Endodermal cell (in vitro differentiated cells): ENCODE measurements around the gene PTPRN2. TPM values are rescaled to one million over a fixed set of nuclear protein-coding genes. Genes with fewer than 3 reads are reported as not detected.
"Not testable (repeated sequence)": the region's sequence is repeated elsewhere in the genome, so short reads cannot be mapped to it uniquely, and the experiment has no call there.

ENCODE experiments used
- DNase-seq: peaks from one replicate; pipeline ENCODE4 v3.0.0-alpha.2; 2017
- H3K27ac ChIP-seq: 2 replicates; pipeline ENCODE4 v1.5.1; 2013; ENCODE audit warnings: mild to moderate bottlenecking, low read depth, low read length, moderate library complexity
- H3K27me3 ChIP-seq: 2 replicates; pipeline ENCODE4 v1.6.1; 2013; ENCODE audit warnings: mild to moderate bottlenecking, low read length, moderate library complexity; ENCODE audit not compliant: insufficient read depth, control insufficient read depth, poor library complexity, severe bottlenecking
- H3K36me3 ChIP-seq: 2 replicates; pipeline ENCODE4 v1.7.0; 2013; ENCODE audit warnings: mild to moderate bottlenecking, low read length, moderate library complexity; ENCODE audit not compliant: control insufficient read depth, insufficient read depth
- H3K4me1 ChIP-seq: one replicate; pipeline ENCODE4 v1.7.0; 2013; ENCODE audit warnings: low read length; ENCODE audit not compliant: control insufficient read depth, insufficient read depth
- H3K4me3 ChIP-seq: 2 replicates; pipeline ENCODE4 v1.5.1; 2013; ENCODE audit warnings: mild to moderate bottlenecking, low read length, moderate library complexity
- H3K9ac ChIP-seq: 2 replicates; pipeline ENCODE4 v1.6.1; 2013; ENCODE audit warnings: mild to moderate bottlenecking, low read length, moderate library complexity; ENCODE audit not compliant: poor library complexity, severe bottlenecking; ENCODE audit errors: extremely low read depth
- H3K9me3 ChIP-seq: 2 replicates; pipeline ENCODE4 v1.6.1; 2013; ENCODE audit warnings: mild to moderate bottlenecking, low read length, moderate library complexity; ENCODE audit not compliant: control insufficient read depth
- H3K27ac Mint-ChIP-seq: 2 replicates; pipeline ENCODE4 v1.8.0; 2020; ENCODE audit warnings: mixed read lengths
- H3K27me3 Mint-ChIP-seq: 2 replicates; pipeline ENCODE4 v1.8.0; 2021; ENCODE audit warnings: mild to moderate bottlenecking, mixed read lengths; ENCODE audit not compliant: insufficient read depth
- H3K36me3 Mint-ChIP-seq: 2 replicates; pipeline ENCODE4 v1.8.0; 2020; ENCODE audit warnings: low read depth, mixed read lengths
- H3K4me1 Mint-ChIP-seq: 2 replicates; pipeline ENCODE4 v1.8.0; 2020; ENCODE audit warnings: mixed read lengths
- H3K4me3 Mint-ChIP-seq: 2 replicates; pipeline ENCODE4 v1.8.0; 2020; ENCODE audit warnings: mild to moderate bottlenecking, moderate library complexity, mixed read lengths
- H3K9me3 Mint-ChIP-seq: 2 replicates; pipeline ENCODE4 v1.8.0; 2020; ENCODE audit warnings: mild to moderate bottlenecking, mixed read lengths
- WGBS, 2 experiments: methylation state at CpG; one replicate each; pipeline versions ENCODE4 v1.1.5 to v1.1.7; 2013; ENCODE audit warnings: missing lambda C conversion rate in 2 of 2, mixed read lengths in 1 of 2; ENCODE audit not compliant: insufficient coverage in 1 of 2, insufficient read length in 1 of 2; 5-methylcytosine and 5-hydroxymethylcytosine counted together
- total RNA-seq, 2 donors: library from RNA; stranded (reverse); fragmentation: NEBNext Ultra II Directional in 1 of 2; extraction: Animal tissue kit (Norgen Biotek cat#: 25700) in 1 of 2; gene quantifications; 2 replicates in 1 of 2; 3 replicates in 1 of 2; pipeline ENCODE4 v1.2.1, GENCODE V29; 2021
- TF ChIP-seq, protein P1 (sequence below): fragments of 200-600 bp; sonication (generic); conservative IDR thresholded peaks from 2 replicates; pipeline ENCODE4 v1.5.0; 2021; ENCODE audit warnings: antibody characterized with exemption, mild to moderate bottlenecking

The PTPRN2 gene
- total RNA-seq, 2 donors from 2014 or later = 0.69 to 1.2 TPM

DNA sequence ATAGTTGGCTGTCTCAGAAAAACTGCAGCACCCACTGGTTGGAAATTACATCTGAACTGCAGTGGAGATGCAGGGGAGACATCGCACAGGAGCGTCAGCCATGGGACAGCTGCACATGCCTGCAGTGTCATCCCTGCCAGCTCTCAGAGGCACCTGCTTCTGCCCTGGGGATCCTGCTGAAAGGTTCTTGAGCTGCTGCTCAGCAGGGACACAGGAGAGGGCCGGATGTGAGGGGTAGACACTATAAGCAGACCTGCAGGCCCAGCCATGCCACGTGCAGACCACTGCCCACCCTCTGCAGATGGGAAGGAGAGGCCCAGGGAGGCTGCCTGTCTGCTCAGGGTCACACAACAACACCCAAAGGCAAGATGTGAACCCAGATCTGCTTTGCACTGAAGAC, 649.4 kb downstream of the PTPRN2 start:
- H3K27ac ChIP-seq = no peak overlapping the region
- no peaks in the 10 kb centered on the region for H3K27me3 ChIP-seq
- Mint-ChIP-seq H3K4me3 (no peak overlapping the region), H3K36me3 (peaks cover 2% of the 10 kb centered on the region), H3K27me3 (peaks cover 1% of the 10 kb centered on the region), H3K9me3 (peaks cover 38% of the 10 kb centered on the region), H3K4me1 (no peaks in the 10 kb centered on the region), H3K27ac (no peak overlapping the region)
- H3K4me3 ChIP-seq = no peak overlapping the region
- TF ChIP-seq, protein P1, sequence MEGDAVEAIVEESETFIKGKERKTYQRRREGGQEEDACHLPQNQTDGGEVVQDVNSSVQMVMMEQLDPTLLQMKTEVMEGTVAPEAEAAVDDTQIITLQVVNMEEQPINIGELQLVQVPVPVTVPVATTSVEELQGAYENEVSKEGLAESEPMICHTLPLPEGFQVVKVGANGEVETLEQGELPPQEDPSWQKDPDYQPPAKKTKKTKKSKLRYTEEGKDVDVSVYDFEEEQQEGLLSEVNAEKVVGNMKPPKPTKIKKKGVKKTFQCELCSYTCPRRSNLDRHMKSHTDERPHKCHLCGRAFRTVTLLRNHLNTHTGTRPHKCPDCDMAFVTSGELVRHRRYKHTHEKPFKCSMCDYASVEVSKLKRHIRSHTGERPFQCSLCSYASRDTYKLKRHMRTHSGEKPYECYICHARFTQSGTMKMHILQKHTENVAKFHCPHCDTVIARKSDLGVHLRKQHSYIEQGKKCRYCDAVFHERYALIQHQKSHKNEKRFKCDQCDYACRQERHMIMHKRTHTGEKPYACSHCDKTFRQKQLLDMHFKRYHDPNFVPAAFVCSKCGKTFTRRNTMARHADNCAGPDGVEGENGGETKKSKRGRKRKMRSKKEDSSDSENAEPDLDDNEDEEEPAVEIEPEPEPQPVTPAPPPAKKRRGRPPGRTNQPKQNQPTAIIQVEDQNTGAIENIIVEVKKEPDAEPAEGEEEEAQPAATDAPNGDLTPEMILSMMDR = no peak
- no peak overlapping the region for H3K9ac ChIP-seq
- H3K4me1 ChIP-seq = no peaks in the 10 kb centered on the region
- no peaks in the 10 kb centered on the region for H3K36me3 ChIP-seq
- no peak for DNase-seq
- H3K9me3 ChIP-seq = peaks cover 92% of the 10 kb centered on the region
- 69 to 73% methylated on average over 4 of the region's 4 CpGs for WGBS, 2 experiments

DNA sequence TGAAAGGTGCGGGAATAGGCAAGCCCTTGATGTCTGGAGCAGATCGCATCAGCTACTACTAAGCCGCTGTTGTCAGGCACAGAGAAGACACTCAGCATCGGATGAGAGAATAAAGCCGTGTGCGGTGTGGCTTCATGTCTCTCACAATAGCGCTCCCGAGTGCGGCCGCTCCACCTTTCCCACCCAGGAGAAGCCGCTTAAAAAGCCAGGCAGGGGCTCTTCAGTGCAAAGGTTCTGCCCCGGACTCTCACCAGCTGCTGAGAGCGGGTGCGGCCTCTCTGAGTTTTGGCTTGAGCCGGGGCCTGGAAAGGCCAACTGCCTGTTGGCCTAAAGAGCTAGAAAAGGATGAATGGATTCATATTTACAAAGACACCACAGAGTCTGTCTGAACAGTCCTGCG, 650.2 kb downstream of the PTPRN2 start:
- Histone ChIP-seq H3K9ac (no peak overlapping the region), H3K36me3 (no peaks in the 10 kb centered on the region), H3K27ac (no peak overlapping the region), H3K4me1 (no peaks in the 10 kb centered on the region), H3K4me3 (no peak overlapping the region), H3K9me3 (peaks cover 90% of the 10 kb centered on the region), H3K27me3 (no peaks in the 10 kb centered on the region)
- Mint-ChIP-seq H3K36me3 (peaks cover 6% of the 10 kb centered on the region), H3K4me1 (no peaks in the 10 kb centered on the region), H3K9me3 (peaks cover 37% of the 10 kb centered on the region), H3K27me3 (peaks cover 1% of the 10 kb centered on the region), H3K27ac (no peak overlapping the region), H3K4me3 (no peak overlapping the region)
- DNase-seq = peak; percentile 24
- 92 to 96% methylated on average over 10 to 16 of the region's 16 CpGs for WGBS, 2 experiments
- TF ChIP-seq, protein P1 = no peak

DNA sequence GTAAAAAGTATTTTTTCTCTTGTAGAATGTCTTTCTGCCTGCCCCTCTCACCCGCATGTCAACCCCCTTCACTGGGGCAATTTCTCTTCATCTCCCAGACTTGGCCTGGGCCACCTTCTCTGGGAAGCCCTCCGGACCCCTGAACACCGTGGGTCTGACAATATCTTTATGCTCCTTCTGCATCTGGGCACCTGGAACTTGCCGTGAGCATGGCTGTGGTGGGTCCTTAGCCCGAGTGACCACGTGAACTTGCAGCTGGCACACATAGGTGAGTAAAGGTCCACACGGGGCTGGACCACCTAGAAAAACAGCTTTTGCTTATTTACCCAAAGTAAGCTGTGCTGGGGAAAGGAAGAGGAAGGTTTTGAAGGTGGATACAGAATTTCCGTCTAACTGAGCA, 650.6 kb downstream of the PTPRN2 start:
- no peak for DNase-seq
- Histone ChIP-seq H3K27me3 (no peaks in the 10 kb centered on the region), H3K4me3 (no peak overlapping the region), H3K27ac (no peak overlapping the region), H3K9me3 (peaks cover 92% of the 10 kb centered on the region), H3K9ac (no peak overlapping the region), H3K36me3 (no peaks in the 10 kb centered on the region), H3K4me1 (no peaks in the 10 kb centered on the region)
- no peak overlapping the region for H3K27ac Mint-ChIP-seq
- H3K36me3 Mint-ChIP-seq = peaks cover 8% of the 10 kb centered on the region
- TF ChIP-seq, protein P1 = no peak
- H3K9me3 Mint-ChIP-seq = peaks cover 39% of the 10 kb centered on the region
- peaks cover 1% of the 10 kb centered on the region for H3K27me3 Mint-ChIP-seq
- H3K4me1 Mint-ChIP-seq = no peaks in the 10 kb centered on the region
- H3K4me3 Mint-ChIP-seq = no peak overlapping the region
- WGBS, 2 experiments = 75 to 94% methylated on average over 4 to 8 of the region's 8 CpGs

DNA sequence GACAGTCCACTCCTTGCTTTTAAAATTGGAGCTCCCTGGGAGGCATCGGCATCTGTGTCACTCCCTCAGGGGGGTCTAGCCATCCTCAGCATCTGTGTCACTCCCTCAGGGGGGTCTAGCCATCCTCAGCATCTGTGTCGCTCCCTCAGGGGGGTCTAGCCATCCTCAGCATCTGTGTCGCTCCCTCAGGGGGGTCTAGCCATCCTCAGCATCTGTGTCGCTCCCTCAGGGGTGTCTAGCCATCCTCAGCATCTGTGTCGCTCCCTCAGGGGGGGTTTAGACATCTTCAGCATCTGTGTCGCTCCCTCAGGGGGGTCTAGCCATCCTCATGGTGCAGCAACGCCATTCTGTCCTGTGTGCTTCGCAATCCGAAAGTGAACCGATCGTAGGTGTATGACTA, 651.9 kb downstream of the PTPRN2 start:
- H3K4me1 ChIP-seq, H3K27me3 ChIP-seq, H3K27ac Mint-ChIP-seq, H3K9ac ChIP-seq, H3K4me3 ChIP-seq, H3K4me3 Mint-ChIP-seq, H3K4me1 Mint-ChIP-seq, H3K36me3 ChIP-seq, H3K27ac ChIP-seq, H3K36me3 Mint-ChIP-seq, H3K27me3 Mint-ChIP-seq: not testable (repeated sequence)
- H3K9me3 ChIP-seq = peaks cover 96% of the 10 kb centered on the region
- 69 to 76% methylated on average over 9 to 11 of the region's 11 CpGs for WGBS, 2 experiments
- DNase-seq = peak; percentile 10
- H3K9me3 Mint-ChIP-seq = peaks cover 37% of the 10 kb centered on the region

DNA sequence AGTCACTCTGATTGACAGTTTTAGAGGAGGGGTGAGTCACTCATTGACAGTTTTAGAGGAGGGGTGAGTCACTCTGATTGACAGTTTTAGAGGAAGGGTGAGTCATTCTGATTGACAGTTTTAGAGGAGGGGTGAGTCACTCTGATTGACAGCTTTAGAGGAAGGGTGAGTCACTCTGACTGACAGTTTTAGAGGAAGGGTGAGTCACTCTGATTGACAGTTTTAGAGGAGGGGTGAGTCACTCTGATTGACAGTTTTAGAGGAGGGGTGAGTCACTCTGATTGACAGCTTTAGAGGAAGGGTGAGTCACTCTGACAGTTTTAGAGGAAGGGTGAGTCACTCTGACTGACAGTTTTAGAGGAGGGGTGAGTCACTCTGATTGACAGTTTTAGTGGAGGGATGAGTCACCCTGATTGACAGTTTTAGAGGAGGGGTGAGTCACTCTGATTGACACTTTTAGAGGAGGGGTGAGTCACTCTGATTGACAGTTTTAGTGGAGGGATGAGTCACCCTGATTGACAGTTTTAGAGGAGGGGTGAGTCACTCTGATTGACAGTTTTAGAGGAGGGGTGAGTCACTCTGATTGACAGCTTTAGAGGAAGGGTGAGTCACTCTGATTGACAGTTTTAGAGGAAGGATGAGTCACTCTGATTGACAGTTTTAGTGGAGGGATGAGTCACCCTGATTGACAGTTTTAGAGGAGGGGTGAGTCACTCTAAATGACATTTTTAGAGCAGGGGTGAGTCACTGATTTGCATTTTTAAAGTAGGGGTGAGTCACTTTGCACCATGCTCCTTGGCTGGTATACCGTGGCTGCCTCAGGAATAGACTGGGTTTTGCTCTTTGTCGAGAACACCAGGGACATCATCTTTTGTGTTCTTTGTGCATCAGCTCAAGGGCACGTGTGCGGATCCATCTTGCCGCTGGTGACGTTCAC, 654.1 kb downstream of the PTPRN2 start:
- not testable (repeated sequence) for H3K36me3 ChIP-seq, H3K27ac ChIP-seq, H3K9ac ChIP-seq, H3K27me3 Mint-ChIP-seq, H3K27me3 ChIP-seq, H3K27ac Mint-ChIP-seq, H3K4me1 Mint-ChIP-seq, H3K4me3 Mint-ChIP-seq, H3K36me3 Mint-ChIP-seq, H3K4me1 ChIP-seq
- 67 to 77% methylated on average over 1 to 6 of the region's 6 CpGs for WGBS, 2 experiments
- Histone ChIP-seq H3K4me3 (peak overlapping the region; percentile 45), H3K9me3 (peaks cover 87% of the 10 kb centered on the region)
- peak; percentile 24 for DNase-seq
- H3K9me3 Mint-ChIP-seq = peaks cover 34% of the 10 kb centered on the region
